Cerebellar nuclear complex (tissue), 1 donor: ENCODE results near the gene DPF3.

Source experiments
- DNase-seq, 2 experiments: peaks; one replicate each; lab custom pipeline; 2025; lab: John Stamatoyannopoulos, UW

Gene DPF3

GRCh38 chr14:72600551-72601330 is 293.2 kb downstream of the DPF3 start:
- no peak for DNase-seq

GRCh38 chr14:72599579-72600470 is 294.1 kb downstream of the DPF3 start:
- DNase-seq, result peak in 1 of 2 experiments; percentile 70

- no peak for DNase-seq
Measured at GRCh38 chr14:72598306-72598705, 295.6 kb downstream of the DPF3 start.

- DNase-seq, result no peak
Measured at GRCh38 chr14:72597252-72598233, 296.4 kb downstream of the DPF3 start.

- no peak for DNase-seq
Measured at GRCh38 chr14:72595152-72595862, 298.6 kb downstream of the DPF3 start.

- no peak for DNase-seq
Measured at GRCh38 chr14:72594099-72594901, 299.6 kb downstream of the DPF3 start.

- no peak for DNase-seq
Measured at GRCh38 chr14:72591391-72591790, 302.5 kb downstream of the DPF3 start.

- DNase-seq, result no peak
Measured at GRCh38 chr14:72590577-72590976, 303.3 kb downstream of the DPF3 start.

GRCh38 chr14:72589652-72590051 is 304.2 kb downstream of the DPF3 start:
- no peak for DNase-seq

GRCh38 chr14:72588521-72588920 is 305.4 kb downstream of the DPF3 start:
- no peak for DNase-seq

GRCh38 chr14:72583316-72584272 is 310.3 kb downstream of the DPF3 start:
- peak; percentile 13 to 17 for DNase-seq

GRCh38 chr14:72582582-72582981 is 311.3 kb downstream of the DPF3 start:
- no peak for DNase-seq

- no peak for DNase-seq
Measured at GRCh38 chr14:72578514-72578913, 315.4 kb downstream of the DPF3 start.

- DNase-seq, result no peak
Measured at GRCh38 chr14:72577521-72577920, 316.4 kb downstream of the DPF3 start.

- DNase-seq, result no peak
Measured at GRCh38 chr14:72576258-72576657, 317.6 kb downstream of the DPF3 start.

- DNase-seq, result no peak
Measured at GRCh38 chr14:72574715-72575114, 319.2 kb downstream of the DPF3 start.

- peak in 1 of 2 experiments; percentile 30 for DNase-seq
Measured at GRCh38 chr14:72573725-72574417, 320.0 kb downstream of the DPF3 start.
